NCI-H1694 (cell line): ENCODE measurements around the gene MPHOSPH10.
A peak's percentile ranks its signal among the peaks of the same experiment; 100 is the strongest.
"Not testable (repeated sequence)": the region's sequence is repeated elsewhere in the genome, so short reads cannot be mapped to it uniquely, and the experiment has no call there.

Source experiments
- DNase-seq: peaks from one replicate; lab custom pipeline; 2025; lab: John Stamatoyannopoulos, UW

The MPHOSPH10 gene, protein sequence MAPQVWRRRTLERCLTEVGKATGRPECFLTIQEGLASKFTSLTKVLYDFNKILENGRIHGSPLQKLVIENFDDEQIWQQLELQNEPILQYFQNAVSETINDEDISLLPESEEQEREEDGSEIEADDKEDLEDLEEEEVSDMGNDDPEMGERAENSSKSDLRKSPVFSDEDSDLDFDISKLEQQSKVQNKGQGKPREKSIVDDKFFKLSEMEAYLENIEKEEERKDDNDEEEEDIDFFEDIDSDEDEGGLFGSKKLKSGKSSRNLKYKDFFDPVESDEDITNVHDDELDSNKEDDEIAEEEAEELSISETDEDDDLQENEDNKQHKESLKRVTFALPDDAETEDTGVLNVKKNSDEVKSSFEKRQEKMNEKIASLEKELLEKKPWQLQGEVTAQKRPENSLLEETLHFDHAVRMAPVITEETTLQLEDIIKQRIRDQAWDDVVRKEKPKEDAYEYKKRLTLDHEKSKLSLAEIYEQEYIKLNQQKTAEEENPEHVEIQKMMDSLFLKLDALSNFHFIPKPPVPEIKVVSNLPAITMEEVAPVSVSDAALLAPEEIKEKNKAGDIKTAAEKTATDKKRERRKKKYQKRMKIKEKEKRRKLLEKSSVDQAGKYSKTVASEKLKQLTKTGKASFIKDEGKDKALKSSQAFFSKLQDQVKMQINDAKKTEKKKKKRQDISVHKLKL

DNA sequence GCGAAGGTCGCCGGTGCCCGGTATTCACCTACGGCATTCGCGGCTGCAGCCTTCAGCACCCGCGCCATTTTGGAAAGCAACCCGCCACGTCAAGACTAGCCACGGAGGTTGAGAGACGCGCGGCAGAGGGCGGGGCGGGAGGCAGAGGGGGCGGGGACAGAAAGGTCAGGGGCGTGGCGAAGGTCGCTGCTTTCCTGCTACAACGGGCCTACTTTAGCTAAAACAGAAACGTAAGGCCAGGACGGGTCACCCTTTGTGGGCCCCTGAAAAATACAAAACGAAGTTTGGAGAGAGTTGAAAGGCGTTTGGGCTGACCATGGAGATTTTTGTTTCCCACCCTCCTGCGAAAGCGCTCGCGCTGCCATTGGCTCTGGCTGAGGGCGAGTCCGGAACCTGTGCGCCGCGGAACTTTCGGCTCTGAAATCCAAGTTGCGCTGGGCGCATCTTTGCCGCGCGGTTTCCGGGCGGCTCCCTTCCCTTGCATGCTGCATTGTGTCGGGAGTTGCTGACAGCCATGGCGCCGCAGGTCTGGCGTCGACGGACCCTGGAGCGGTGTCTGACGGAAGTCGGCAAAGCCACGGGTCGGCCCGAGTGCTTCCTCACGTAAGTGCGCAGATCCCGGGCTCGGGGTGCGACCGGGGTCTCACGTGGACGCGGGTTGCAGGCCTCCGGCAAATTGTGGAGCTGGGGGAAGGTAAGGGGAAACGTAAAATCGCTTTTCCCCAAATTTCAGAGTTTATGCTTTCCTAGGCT, at the start of gene MPHOSPH10, which contains the start of gene MCEE:
Gene MPHOSPH10 (plus strand): TSS at position 483 of the 753 bp plus-strand sequence. CDS start 32 bp downstream, at position 515.
Gene MCEE (minus strand): TSS at position 78 of the 753 bp plus-strand sequence. CDS start 10 bp downstream, at position 68.
- peak; percentile 85 for DNase-seq

DNA sequence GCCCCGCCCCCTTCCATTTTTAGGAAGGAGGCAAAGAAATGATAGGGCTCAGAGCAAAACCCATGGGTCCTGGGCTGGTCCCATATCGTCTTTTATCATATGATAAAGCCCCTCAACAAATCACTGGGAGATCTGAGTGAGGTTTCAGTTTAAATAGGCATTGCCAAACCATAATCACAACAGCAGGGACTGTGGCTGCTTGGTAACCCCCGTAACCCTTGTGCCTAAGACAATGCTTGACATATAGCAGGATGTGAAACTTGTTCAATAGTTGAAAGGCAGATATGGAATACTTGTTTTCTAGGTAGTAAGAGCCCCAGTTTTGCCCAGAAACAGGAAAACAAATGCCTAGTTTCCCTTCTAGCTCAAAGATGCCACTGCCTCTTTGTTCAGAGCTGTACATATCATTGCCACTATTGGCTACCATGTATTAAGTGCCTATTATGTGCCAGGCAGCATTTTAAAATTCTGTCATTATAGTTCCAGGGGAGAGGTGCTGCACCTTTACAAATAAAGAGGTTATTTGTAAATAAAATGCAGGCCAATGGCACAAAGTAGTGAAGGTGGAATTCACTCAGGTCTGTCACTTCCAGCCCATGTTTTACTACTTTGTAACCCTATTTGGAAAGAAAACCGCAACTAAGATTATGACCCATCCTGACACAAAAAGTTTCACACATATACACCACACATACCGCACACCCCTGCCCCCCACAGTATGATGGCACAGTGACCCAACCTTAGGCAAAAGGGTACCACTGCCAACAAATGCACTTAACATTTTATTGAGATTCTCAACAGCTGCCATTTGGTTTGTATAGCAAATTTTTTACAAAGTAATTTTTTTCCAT, 47.8 kb upstream of the MPHOSPH10 start:
- no peak for DNase-seq

DNA sequence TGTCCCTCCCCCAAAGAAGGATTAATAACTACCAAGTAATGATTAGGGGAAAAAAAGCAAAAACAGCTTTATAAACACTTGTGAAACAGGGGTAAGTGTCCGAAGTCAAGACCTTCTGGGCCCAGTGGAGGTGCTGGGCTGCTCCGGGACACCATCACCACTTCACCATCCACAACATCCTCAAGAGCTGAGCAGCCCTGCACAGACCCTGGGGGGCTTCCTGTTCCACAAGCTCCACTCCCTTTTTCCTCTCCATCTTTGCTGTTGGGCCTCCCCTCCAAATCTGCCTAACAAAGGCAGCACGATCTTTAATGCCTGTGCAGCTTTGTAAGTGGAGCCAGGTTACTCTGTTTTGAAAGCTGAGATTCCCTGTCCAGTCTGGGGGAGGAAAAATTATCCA, 47.1 kb upstream of the MPHOSPH10 start:
- DNase-seq = not testable (repeated sequence)

DNA sequence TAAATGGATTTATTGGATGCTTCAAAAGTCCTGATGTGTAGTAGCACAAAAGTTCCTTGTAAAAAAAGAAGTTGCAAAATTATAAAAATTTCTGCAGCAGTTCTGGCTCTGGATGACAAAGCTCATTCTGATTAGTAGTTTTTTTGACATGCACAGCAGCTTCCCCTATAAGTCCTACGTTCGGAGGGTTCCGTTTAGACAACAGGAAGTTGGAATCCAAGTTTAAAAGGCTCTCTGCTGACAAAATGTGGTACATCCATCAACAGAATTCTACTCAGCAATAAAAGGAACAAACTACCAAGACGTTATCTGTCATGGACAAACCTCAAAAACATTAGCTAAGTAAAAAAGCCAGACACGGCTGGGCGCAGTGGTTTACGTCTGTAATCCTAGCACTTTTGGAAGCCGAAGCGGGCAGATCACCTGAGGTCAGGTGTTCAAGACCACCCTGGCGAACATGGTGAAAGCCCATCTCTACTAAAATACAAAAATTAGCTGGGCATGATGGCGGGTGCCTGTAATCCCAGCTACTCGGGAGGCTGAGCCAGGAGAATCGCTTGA, 46.6 kb upstream of the MPHOSPH10 start:
- not testable (repeated sequence) for DNase-seq

DNA sequence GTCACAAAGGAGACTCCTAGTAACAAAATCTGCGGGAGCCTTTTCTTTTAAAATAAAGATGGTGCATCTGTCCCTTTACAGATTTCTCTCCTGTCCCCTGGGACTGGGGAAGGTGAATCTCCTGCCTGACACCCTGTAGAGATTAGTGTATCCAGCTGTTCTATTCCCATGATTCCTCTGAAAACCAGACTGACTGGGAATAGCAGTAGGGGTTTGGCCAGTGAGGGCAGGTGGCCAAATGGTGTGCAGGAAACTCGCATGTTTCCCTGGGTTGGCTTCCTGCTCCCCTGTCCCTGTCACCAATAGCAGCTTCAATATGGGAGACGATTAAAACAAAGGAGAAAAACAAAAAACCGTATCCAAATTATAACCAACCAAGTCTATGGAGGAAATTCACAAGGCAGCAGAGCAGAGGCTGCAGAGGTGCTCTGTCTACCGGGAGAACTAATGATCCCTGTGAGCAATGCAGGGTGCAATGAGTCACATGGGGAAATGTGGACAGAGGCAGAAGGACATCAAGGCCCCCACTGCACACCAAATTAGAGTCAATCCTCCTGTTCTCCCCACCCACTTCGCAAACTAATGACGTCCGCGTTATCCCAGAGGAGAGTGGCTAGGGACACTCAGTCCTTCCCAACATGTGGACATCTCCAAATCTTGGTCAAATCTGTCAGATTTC, 45.0 kb upstream of the MPHOSPH10 start:
- DNase-seq = not testable (repeated sequence)

DNA sequence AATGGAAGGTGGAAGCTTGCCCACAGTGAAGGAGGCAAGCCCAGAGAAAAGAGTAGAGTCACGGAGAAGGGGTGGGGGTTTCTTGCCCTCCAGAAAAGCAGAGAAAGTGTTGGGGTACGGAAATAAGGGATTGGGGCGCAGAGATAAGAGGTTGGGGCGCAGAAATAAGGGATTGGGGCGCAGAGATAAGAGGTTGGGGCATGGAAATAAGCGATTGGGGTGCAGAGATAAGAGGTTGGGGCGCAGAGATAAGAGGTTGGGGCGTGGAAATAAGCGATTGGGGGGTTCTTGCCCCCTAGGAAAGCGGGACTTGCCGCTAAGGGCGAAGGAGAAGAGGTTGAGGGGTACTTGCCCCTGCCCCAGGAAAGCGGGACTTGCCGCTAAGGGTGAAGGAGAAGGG, 41.0 kb upstream of the MPHOSPH10 start:
- not testable (repeated sequence) for DNase-seq

DNA sequence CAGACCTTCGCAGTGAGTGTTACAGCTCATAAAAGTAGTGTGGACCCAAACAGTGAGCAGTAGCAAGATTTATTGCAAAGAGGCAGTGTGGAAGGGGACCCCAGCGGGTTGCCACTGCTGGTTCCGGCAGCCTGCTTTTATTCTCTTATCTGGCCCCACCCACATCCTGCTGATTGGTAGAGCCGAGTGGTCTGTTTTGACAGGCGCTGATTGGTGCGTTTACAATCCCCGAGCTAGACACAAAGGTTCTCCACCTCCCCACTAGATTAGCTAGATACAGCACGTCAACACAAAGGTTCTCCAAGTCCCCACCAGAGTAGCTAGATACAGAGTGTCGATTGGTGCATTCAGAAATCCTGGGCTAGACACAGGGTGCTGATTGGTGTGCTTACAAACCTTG, 38.6 kb upstream of the MPHOSPH10 start:
- not testable (repeated sequence) for DNase-seq

DNA sequence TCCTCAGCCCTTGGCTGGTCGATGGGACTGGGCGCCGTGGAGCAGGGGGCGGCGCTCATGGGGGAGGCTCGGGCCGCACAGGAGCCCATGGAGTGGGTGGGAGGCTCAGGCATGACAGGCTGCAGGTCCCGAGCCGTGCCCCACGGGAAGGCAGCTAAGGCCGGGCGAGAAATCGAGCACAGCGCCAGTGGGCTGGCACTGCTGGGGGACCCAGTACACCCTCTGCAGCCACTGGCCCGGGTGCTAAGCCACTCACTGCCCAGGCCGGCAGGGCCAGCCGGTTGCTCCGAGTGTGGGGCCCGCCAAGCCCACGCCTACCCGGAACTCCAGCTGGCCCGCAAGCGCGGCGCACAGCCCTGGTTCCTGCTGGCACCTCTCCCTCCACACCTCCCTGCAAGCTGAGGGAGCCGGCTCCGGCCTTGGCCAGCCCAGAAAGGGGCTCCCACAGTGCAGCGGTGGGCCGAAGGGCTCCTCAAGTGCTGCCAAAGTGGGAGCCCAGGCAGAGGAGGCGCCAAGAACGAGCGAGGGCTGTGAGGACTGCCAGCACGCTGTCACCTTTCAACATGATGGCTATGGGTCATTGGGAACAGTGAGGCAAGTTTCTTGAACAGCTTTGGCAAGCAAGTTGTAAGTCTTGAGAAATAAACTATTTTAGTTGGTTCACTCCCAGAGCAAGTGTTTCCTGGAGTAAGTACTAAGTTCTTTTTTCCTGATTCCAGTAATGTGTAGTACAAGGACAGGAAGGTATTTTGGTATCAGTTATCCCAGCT, 37.8 kb upstream of the MPHOSPH10 start:
- DNase-seq = not testable (repeated sequence)

DNA sequence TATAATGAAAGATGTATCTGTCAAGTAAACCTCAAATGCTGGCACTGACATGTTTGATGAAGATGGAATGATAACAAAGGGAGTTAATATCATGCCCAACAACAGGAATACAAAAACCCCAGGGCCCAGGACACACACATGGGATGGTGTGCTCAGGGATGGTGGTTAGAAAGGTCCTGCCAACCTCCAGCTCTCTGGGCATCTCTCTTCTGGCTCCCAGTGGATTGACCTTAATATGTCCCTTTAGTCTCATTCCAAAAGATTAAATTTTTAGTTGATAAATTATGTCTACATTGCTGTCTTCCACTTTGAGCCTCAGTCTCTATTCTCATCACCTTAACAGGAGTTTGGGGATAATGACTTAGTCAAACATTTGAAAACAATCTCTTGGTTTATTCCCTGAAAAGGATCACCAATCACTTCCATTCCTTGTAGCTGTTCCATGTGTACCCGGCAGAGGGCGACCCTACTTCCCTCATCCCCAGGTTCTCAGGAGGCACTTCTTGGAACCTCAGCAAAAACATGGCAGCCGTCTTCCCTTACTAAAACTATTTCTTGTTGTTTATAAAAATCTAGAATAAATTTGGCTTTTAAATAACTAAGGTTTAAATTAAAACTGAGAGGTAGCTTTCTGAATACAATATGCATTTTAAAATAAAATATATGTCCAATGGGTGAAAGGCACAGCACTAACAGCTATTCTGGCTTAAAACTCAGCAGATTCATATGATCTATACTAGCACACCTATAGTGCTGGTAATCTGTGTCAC, 30.1 kb upstream of the MPHOSPH10 start:
- peak; percentile 46 for DNase-seq

DNA sequence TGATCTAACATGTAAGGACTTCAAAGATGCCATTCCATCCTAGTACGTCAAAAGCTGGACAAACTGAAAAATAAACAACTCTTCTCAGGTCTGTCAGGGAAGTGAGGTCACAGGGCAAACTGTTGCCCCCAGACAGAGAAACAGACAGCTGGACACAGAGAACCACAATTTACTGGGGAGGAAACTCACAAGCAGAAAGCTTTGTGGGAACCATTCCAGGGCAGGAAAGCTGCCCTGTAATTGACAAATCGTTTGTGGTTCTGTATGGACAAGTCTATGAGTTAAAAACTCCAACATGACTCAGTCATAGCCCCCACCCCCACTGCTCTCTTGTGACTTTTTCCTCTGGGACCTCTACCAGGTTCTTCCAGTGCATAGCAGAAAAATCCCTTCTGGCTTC, 28.8 kb upstream of the MPHOSPH10 start:
- DNase-seq = no peak

DNA sequence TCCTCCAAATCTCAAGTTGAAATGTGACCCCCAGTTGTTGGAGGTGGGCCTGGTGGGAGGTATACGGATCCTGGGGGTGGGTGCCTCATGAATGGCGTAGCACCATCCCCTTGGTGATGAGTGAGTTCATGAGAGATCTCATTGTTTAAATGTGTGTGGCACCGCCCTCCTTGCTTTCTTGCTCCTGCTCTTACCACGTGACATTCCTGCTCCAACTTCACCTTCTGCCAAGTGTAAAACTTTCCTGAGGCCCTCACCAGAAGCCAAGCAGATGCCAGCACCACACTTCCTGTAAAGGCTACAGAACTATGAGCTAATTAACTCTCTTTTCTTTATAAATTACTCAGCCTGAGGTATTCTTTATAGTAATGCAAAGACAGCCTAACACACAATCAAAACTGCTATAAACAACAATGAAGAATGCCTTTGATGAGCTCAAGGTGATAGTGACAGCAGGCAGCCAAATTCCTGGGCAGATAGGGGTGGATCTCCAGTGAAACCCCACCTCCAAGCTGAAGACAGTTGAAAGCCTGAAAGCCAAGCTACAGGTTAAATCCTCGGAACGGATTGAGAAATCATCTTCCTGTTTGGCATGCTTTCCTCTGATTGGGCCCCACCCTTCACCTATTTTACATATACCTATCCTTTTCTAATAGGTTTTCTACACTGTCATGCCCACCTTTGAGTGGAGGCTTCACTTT, 27.3 kb upstream of the MPHOSPH10 start:
- DNase-seq = no peak

DNA sequence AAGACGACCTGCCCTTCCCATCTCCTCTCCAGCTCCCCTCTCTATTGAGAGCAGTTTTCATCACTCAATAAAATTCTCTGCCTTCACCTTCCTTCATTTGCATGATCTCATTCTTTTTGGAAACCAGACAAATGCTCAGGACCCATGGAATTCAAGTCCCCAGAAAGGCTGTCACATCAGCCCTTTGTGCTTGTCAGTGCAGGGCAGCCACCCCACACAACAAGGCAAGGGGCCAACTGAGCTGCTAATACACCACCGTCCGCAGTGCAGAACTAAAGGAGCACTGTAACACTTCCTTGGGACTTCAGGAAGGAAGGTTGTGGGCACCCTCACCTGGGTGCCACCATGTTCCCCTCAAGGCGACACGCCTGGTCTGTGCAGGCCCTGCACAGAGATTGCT, 26.6 kb upstream of the MPHOSPH10 start:
- DNase-seq = no peak

DNA sequence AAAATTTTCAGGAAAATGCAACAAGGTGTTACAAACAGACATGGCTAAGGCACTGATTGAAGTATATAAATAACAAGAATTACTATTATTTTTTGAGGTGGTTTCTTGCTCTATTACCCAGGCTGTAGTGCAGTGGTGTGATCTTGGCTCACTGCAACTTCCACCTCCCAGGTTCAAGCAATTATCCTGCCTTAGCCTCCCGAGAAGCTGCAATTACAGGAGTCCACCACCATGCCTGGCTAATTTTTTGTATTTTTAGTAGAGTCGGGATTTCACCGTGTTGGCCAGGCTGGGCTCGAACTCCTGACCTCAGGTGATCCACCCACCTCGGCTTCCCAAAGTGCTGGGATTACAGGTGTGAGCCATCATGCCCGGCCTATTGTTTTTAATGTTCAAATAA, 24.0 kb upstream of the MPHOSPH10 start:
- DNase-seq = not testable (repeated sequence)

DNA sequence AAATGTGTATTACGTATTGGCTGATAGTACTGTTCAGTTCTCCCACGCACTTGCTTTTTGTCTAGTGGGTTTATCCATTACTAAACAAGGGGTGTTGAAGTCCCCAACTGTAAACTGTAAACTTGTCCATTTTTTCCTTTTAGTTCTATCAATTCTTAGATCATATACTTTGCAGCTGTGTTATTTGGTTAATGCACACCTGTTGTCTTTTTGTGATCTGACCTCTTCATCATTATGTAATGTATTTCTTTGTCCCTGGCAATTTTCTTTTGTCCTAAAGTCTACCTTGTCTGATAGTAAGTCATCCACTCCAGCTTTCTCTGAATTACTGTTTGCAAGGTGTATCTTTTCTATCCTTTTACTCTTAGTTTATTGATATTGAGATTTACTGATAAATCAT, 22.3 kb upstream of the MPHOSPH10 start:
- DNase-seq = no peak

DNA sequence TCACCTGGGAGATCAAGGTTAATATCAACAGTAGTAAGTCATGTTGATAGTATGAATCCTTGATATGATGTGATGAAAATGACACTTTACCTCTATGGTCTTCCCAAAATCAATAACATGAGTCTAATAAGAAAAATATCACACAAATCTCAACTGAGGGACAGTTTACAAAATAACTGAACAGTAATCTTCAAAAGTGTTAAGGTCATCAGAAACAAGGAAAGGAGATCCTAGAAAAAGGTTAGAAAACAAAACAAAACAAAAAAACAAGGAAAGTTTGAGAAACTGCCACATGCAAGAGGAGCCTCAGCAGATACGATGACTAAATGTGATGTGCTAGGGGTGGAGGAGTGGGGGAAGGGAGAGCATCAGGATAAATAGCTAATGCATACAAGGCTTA, 16.6 kb upstream of the MPHOSPH10 start:
- DNase-seq = no peak

DNA sequence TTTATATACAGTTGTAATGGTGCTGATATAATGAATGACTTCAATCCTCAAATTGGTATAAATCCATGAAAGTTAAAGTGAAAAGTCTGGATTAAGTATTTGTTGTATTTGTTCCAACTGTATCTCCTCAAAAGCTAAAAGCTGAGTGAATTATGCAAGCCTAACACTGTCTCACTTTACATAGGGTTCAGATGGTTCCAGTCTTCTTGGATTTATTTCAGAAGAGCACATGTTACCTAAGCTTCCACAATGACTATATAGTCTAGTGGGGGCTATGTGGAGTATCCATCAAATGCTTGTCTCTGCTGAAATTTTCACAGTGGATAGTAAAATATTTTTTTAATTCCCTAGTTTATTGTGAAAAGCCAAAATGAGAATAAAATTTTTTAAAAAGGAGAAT, 13.4 kb upstream of the MPHOSPH10 start:
- no peak for DNase-seq

DNA sequence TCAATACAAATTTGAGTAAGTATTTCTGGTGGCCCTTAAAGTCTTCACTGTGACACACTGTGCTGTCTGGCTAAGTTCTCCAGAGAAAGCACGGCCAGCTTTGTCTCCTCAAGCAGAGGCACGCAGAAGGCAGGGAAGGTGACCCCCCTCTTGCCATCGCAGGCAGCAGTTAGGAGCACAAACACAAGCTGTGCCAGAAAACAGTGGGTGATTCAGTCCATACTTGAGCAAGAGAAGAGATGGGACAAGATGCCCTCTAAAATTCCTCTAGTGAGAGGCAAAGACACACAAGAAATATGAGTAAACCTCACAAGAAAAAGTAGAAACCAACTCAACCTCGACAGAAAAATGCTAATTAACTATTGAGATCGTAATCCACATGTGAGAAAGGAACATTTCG, 10.2 kb upstream of the MPHOSPH10 start:
- no peak for DNase-seq

DNA sequence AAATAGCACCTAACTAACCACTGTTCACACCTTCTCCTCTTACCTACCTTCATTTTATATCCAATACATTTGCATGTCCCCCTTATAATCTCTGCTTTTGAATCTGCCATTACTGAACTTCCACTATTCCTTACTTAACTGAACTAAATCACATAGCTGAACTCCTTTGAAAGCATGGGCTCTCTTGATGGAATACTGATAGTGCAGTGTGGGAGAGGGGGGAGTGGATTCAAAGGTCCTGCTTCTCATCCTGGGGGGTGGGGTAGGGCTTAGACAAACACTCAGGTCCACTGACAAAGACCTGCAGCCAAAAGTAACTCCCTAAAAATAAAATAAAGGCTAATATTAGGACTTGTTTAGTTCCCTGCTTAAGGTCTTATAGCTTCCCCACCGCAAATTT, 9.0 kb upstream of the MPHOSPH10 start:
- DNase-seq = no peak
